Endodermal cell (in vitro differentiated cells): ENCODE data around the gene ZDHHC21. TPM values are rescaled to one million over a fixed set of nuclear protein-coding genes. Genes with fewer than 3 reads are reported as not detected.

ENCODE experiments used
- DNase-seq: peaks from one replicate; pipeline ENCODE4 v3.0.0-alpha.2; 2017
- H3K27ac ChIP-seq: 2 replicates; pipeline ENCODE4 v1.5.1; 2013; ENCODE audit warnings: mild to moderate bottlenecking, low read depth, low read length, moderate library complexity
- H3K27me3 ChIP-seq: 2 replicates; pipeline ENCODE4 v1.6.1; 2013; ENCODE audit warnings: mild to moderate bottlenecking, low read length, moderate library complexity; ENCODE audit not compliant: insufficient read depth, control insufficient read depth, poor library complexity, severe bottlenecking
- H3K36me3 ChIP-seq: 2 replicates; pipeline ENCODE4 v1.7.0; 2013; ENCODE audit warnings: mild to moderate bottlenecking, low read length, moderate library complexity; ENCODE audit not compliant: control insufficient read depth, insufficient read depth
- H3K4me1 ChIP-seq: one replicate; pipeline ENCODE4 v1.7.0; 2013; ENCODE audit warnings: low read length; ENCODE audit not compliant: control insufficient read depth, insufficient read depth
- H3K4me3 ChIP-seq: 2 replicates; pipeline ENCODE4 v1.5.1; 2013; ENCODE audit warnings: mild to moderate bottlenecking, low read length, moderate library complexity
- H3K9ac ChIP-seq: 2 replicates; pipeline ENCODE4 v1.6.1; 2013; ENCODE audit warnings: mild to moderate bottlenecking, low read length, moderate library complexity; ENCODE audit not compliant: poor library complexity, severe bottlenecking; ENCODE audit errors: extremely low read depth
- H3K9me3 ChIP-seq: 2 replicates; pipeline ENCODE4 v1.6.1; 2013; ENCODE audit warnings: mild to moderate bottlenecking, low read length, moderate library complexity; ENCODE audit not compliant: control insufficient read depth
- H3K27ac Mint-ChIP-seq: 2 replicates; pipeline ENCODE4 v1.8.0; 2020; ENCODE audit warnings: mixed read lengths
- H3K27me3 Mint-ChIP-seq: 2 replicates; pipeline ENCODE4 v1.8.0; 2021; ENCODE audit warnings: mild to moderate bottlenecking, mixed read lengths; ENCODE audit not compliant: insufficient read depth
- H3K36me3 Mint-ChIP-seq: 2 replicates; pipeline ENCODE4 v1.8.0; 2020; ENCODE audit warnings: low read depth, mixed read lengths
- H3K4me1 Mint-ChIP-seq: 2 replicates; pipeline ENCODE4 v1.8.0; 2020; ENCODE audit warnings: mixed read lengths
- H3K4me3 Mint-ChIP-seq: 2 replicates; pipeline ENCODE4 v1.8.0; 2020; ENCODE audit warnings: mild to moderate bottlenecking, moderate library complexity, mixed read lengths
- H3K9me3 Mint-ChIP-seq: 2 replicates; pipeline ENCODE4 v1.8.0; 2020; ENCODE audit warnings: mild to moderate bottlenecking, mixed read lengths
- WGBS, 2 experiments: methylation state at CpG; one replicate each; pipeline versions ENCODE4 v1.1.5 to v1.1.7; 2013; ENCODE audit warnings: missing lambda C conversion rate in 2 of 2, mixed read lengths in 1 of 2; ENCODE audit not compliant: insufficient coverage in 1 of 2, insufficient read length in 1 of 2; 5-methylcytosine and 5-hydroxymethylcytosine counted together
- total RNA-seq, 2 donors: library from RNA; stranded (reverse); fragmentation: NEBNext Ultra II Directional in 1 of 2; extraction: Animal tissue kit (Norgen Biotek cat#: 25700) in 1 of 2; gene quantifications; 2 replicates in 1 of 2; 3 replicates in 1 of 2; pipeline ENCODE4 v1.2.1, GENCODE V29; 2021
- TF ChIP-seq, protein P1 (sequence below): fragments of 200-600 bp; sonication (generic); conservative IDR thresholded peaks from 2 replicates; pipeline ENCODE4 v1.5.0; 2021; ENCODE audit warnings: antibody characterized with exemption, mild to moderate bottlenecking

Gene ZDHHC21
- total RNA-seq, 2 donors from 2014 or later, result 17.1 to 18.6 TPM

DNA sequence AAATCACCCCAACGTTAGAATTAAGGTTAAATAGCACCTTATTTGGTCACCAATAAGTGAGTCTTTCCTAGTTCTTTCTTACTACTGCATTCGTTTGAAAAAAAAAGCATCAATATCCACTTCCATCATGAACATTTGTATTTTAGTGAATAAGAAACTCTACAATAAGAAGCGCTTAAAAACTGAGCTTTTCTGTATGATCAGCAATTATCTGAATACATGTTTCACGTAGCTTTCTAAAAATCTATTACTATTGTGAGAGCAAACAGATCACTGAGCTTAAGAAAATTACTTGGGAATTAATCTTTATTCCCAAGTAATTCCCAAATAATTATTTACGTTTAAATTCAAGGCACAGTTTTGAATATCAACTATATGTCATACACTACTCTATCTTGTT is 32.5 kb downstream of the ZDHHC21 start:
- peaks cover 18% of the 10 kb centered on the region for H3K9me3 ChIP-seq
- Mint-ChIP-seq H3K4me3 (no peak overlapping the region), H3K27ac (no peak overlapping the region), H3K36me3 (peaks cover 48% of the 10 kb centered on the region), H3K27me3 (no peaks in the 10 kb centered on the region), H3K9me3 (peaks cover 3% of the 10 kb centered on the region), H3K4me1 (no peaks in the 10 kb centered on the region)
- H3K4me3 ChIP-seq, result no peak overlapping the region
- DNase-seq, result no peak
- peaks cover 72% of the 10 kb centered on the region for H3K36me3 ChIP-seq
- H3K27ac ChIP-seq, result no peak overlapping the region
- TF ChIP-seq, protein P1, sequence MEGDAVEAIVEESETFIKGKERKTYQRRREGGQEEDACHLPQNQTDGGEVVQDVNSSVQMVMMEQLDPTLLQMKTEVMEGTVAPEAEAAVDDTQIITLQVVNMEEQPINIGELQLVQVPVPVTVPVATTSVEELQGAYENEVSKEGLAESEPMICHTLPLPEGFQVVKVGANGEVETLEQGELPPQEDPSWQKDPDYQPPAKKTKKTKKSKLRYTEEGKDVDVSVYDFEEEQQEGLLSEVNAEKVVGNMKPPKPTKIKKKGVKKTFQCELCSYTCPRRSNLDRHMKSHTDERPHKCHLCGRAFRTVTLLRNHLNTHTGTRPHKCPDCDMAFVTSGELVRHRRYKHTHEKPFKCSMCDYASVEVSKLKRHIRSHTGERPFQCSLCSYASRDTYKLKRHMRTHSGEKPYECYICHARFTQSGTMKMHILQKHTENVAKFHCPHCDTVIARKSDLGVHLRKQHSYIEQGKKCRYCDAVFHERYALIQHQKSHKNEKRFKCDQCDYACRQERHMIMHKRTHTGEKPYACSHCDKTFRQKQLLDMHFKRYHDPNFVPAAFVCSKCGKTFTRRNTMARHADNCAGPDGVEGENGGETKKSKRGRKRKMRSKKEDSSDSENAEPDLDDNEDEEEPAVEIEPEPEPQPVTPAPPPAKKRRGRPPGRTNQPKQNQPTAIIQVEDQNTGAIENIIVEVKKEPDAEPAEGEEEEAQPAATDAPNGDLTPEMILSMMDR, result no peak
- H3K9ac ChIP-seq, result no peak overlapping the region
- H3K4me1 ChIP-seq, result no peaks in the 10 kb centered on the region
- H3K27me3 ChIP-seq, result no peaks in the 10 kb centered on the region
- WGBS, 2 experiments, result 94 to 100% methylated on average over 2 to 5 of the region's 5 CpGs

DNA sequence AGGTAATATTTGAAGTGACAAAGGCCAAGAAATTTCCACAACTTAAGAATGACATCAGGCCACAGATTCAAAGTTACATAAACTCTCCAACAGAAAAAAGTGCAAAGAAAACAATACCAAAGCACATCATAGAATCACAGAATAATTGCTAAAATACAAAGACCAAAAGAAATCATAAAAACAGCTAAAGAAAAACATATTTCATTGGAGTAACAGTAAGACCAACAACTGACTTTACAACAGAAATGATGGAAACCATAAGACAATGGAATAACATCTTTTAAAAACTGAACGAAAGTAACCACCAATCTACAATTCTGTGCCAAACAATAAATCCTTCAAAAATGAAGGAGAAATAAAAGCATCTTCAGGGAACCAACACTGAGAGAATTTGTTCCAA is 38.3 kb downstream of the ZDHHC21 start:
- H3K9me3 Mint-ChIP-seq, result peaks cover 15% of the 10 kb centered on the region
- peaks cover 36% of the 10 kb centered on the region for H3K9me3 ChIP-seq
- H3K27ac ChIP-seq, result no peak overlapping the region
- no peak overlapping the region for H3K4me3 ChIP-seq
- no peaks in the 10 kb centered on the region for H3K4me1 Mint-ChIP-seq
- no peak for DNase-seq
- 92% methylated on average over 1 of the region's 1 CpG; no CpG with 5 or more reads in 1 of the 2 experiments for WGBS, 2 experiments
- no peaks in the 10 kb centered on the region for H3K4me1 ChIP-seq
- no peaks in the 10 kb centered on the region for H3K27me3 Mint-ChIP-seq
- no peak overlapping the region for H3K27ac Mint-ChIP-seq
- H3K4me3 Mint-ChIP-seq, result no peak overlapping the region
- H3K9ac ChIP-seq, result no peak overlapping the region
- peaks cover 82% of the 10 kb centered on the region for H3K36me3 ChIP-seq
- TF ChIP-seq, protein P1, result no peak
- peaks cover 60% of the 10 kb centered on the region for H3K36me3 Mint-ChIP-seq
- H3K27me3 ChIP-seq, result no peaks in the 10 kb centered on the region

DNA sequence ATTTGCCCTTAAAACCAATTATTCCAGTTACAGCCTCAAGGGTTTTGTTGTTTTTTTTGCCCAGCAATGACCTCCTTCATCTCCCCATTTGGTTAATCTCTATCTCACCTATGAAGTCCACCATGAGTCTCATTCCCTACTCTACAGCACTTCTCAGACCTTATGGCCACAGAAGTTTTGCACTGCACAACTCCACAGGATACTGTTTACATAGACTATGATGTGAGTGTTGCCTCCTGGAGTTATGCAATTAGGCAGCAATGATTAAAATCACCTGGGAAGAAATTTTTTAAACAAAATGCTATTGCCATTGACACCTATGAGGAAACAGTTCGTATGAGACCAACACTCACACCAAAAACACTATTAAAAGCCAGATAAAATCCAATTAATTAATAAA is 39.7 kb downstream of the ZDHHC21 start:
- H3K4me3 Mint-ChIP-seq, result no peak overlapping the region
- no peak overlapping the region for H3K9ac ChIP-seq
- peaks cover 78% of the 10 kb centered on the region for H3K36me3 ChIP-seq
- H3K4me1 Mint-ChIP-seq, result no peaks in the 10 kb centered on the region
- no peak for DNase-seq
- no peaks in the 10 kb centered on the region for H3K4me1 ChIP-seq
- H3K27ac Mint-ChIP-seq, result no peak overlapping the region
- peaks cover 15% of the 10 kb centered on the region for H3K9me3 Mint-ChIP-seq
- H3K27ac ChIP-seq, result no peak overlapping the region
- no peaks in the 10 kb centered on the region for H3K27me3 ChIP-seq
- H3K36me3 Mint-ChIP-seq, result peaks cover 54% of the 10 kb centered on the region
- H3K4me3 ChIP-seq, result no peak overlapping the region
- TF ChIP-seq, protein P1, result no peak
- 88% methylated on average over 1 of the region's 1 CpG; no CpG with 5 or more reads in 1 of the 2 experiments for WGBS, 2 experiments
- H3K9me3 ChIP-seq, result peaks cover 36% of the 10 kb centered on the region
- H3K27me3 Mint-ChIP-seq, result no peaks in the 10 kb centered on the region
